Stimulated activated CD8-positive, alpha-beta memory T cell treated with anti-CD3 and anti-CD28 coated beads, Interleukin-4, amount 100 ng/mL, for 1 hour (primary cell): ENCODE results near the gene CCL4L2.
"Not testable (repeated sequence)": the region's sequence is repeated elsewhere in the genome, so short reads cannot be mapped to it uniquely, and the experiment has no call there.

Source experiments
- DNase-seq, 2 donors: peaks; one replicate each; pipeline ENCODE4 v3.0.0-alpha.2; 2020; ENCODE audit warnings: low read depth in 2 of 2, low spot score in 1 of 2

Gene CCL4L2

GRCh38 chr17:36194832-36195433, 15.9 kb upstream of the CCL4L2 start:
- DNase-seq: not testable (repeated sequence)

- no peak for DNase-seq
Measured at GRCh38 chr17:36195434-36196130, 15.3 kb upstream of the CCL4L2 start.

GRCh38 chr17:36196131-36196486, 14.8 kb upstream of the CCL4L2 start:
- DNase-seq: no peak

- no peak for DNase-seq
Measured at GRCh38 chr17:36197387-36197703, 13.5 kb upstream of the CCL4L2 start.

GRCh38 chr17:36198831-36199465, 11.9 kb upstream of the CCL4L2 start:
- DNase-seq: no peak

- DNase-seq: not testable (repeated sequence)
Measured at GRCh38 chr17:36201102-36201501, 9.8 kb upstream of the CCL4L2 start.

- not testable (repeated sequence) for DNase-seq
Measured at GRCh38 chr17:36201506-36201905, 9.4 kb upstream of the CCL4L2 start.

- no peak for DNase-seq
Measured at GRCh38 chr17:36203335-36203734, 7.5 kb upstream of the CCL4L2 start.

GRCh38 chr17:36204724-36205500, 6.0 kb upstream of the CCL4L2 start:
- no peak for DNase-seq

- no peak for DNase-seq
Measured at GRCh38 chr17:36205637-36206485, 5.0 kb upstream of the CCL4L2 start.

GRCh38 chr17:36206486-36206821, 4.4 kb upstream of the CCL4L2 start:
- not testable (repeated sequence) for DNase-seq

- DNase-seq: not testable (repeated sequence)
Measured at GRCh38 chr17:36207383-36207782, 3.5 kb upstream of the CCL4L2 start.

- no peak for DNase-seq
Measured at GRCh38 chr17:36209575-36209974, 1.3 kb upstream of the CCL4L2 start.

GRCh38 chr17:36211484-36212271, 815 bp downstream of the CCL4L2 start:
- DNase-seq: not testable (repeated sequence)

- DNase-seq: no peak
Measured at GRCh38 chr17:36212272-36212605, 1.4 kb downstream of the CCL4L2 start.

- DNase-seq: no peak
Measured at GRCh38 chr17:36212966-36213365, 2.1 kb downstream of the CCL4L2 start.

GRCh38 chr17:36213695-36214094, 2.8 kb downstream of the CCL4L2 start:
- no peak for DNase-seq

GRCh38 chr17:36214918-36215317, 4.1 kb downstream of the CCL4L2 start:
- no peak for DNase-seq

GRCh38 chr17:36215406-36216308, 4.8 kb downstream of the CCL4L2 start:
- DNase-seq: not testable (repeated sequence)
